GM19372 (cell line): Measurements from ENCODE around the gene MTHFSD.

Experiments used
- ATAC-seq: cut with Tn5 transposase; IDR thresholded peaks from one replicate; pipeline ENCODE4 v1.9.1; 2021; ENCODE audit warnings: mild to moderate bottlenecking, low read depth, moderate library complexity; ENCODE audit not compliant: unreplicated experiment

Gene MTHFSD

GRCh38 chr16:86584726-86585721 lies 30.0 kb upstream of the MTHFSD start:
- ATAC-seq: no peak

DNA sequence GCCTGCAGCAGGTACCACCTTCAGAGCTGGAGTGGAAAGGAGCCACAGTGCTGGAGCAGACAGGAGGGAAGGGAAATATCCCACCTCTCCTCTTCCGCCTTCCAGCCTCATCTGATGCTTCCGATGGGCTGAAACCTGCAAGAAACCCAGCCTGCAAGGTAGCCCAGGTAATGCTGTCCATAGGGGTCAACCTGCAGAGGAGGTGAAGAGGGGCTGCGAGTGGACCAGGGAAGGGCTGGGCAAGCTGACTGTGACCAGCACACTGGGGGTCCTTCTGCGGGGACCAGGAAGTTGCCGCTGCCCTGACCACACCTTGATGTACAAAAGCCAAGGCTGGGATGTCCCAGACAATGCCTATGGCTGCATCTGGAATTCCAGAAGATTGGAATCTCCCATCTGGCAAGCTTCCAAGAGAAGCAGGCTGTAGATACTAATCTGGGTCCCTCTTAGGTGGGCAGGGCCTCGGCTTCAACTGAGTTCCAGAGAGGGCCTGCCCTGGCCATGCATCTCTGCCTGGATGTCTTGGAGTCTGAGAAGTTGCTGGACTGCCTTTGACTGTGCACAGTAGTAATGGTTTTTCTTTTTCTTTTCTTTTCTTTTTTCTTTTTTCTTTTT lies 29.1 kb upstream of the MTHFSD start:
- no peak for ATAC-seq

DNA sequence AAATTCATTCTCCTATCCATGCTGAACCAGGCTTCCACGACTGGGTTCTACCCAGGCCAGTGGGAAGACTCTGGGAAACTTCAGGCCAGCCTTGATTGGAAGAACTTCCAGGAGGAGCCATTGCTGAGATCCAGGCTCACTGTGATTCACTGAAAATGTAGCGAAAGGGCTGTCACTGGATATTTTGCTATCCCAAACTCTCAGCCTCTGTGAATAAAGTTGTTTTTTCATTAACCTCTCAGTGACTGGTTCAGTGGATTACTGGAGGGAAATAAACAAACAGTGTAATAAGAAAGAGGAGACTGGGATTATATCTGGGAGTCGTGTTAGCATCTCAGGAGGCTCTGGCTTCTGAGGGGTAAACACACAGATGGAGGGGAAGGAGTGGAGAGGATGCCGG lies 26.4 kb upstream of the MTHFSD start:
- ATAC-seq: no peak

GRCh38 chr16:86580791-86581170 lies 25.7 kb upstream of the MTHFSD start:
- no peak for ATAC-seq

DNA sequence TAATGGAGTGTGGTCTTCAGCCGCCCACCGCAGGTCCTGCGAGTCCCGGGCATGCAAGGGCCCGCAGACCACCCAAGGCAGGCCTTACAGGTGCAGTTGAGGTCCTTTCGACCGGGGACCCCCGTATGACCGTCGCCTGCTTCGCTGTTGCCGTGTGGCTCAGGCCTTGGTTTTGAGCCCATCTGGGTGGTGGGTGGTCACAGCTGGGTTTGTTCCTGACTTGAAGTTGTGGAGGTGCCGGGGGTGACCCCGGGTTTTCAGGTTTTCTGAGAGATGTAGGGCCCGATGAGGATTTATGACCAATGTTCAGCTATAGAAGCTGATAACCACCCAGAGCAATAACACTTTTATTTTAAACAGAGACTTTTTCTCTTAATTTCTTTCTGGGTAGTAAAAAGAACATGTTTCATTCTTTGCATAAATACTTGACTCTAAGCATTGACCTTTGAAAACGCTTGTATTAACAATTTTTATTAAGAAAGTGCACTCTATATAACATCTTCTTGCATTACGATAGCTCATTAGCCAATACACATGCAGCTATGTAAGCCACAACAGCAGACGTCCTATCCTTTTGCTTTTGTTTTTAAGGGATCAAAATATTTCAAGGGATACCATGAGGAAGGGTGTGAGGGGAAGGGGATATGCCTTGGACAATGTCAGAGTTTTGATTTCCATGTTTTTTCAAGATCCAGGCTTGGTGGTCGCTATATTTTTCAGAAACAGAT lies 25.2 kb upstream of the MTHFSD start:
- no peak for ATAC-seq

- ATAC-seq: no peak
Observed at GRCh38 chr16:86579268-86580062, 24.4 kb upstream of the MTHFSD start.

- no peak for ATAC-seq
Observed at GRCh38 chr16:86578611-86579267, 23.7 kb upstream of the MTHFSD start.

- no peak for ATAC-seq
Observed at GRCh38 chr16:86578061-86578599, 23.1 kb upstream of the MTHFSD start, which contains the start of gene FOXL1. FOXL1 (plus strand) TSS chr16:86578549; CDS start chr16:86578724, 175 bp downstream.

- ATAC-seq: no peak
Observed at GRCh38 chr16:86577314-86577971, 22.4 kb upstream of the MTHFSD start.

DNA sequence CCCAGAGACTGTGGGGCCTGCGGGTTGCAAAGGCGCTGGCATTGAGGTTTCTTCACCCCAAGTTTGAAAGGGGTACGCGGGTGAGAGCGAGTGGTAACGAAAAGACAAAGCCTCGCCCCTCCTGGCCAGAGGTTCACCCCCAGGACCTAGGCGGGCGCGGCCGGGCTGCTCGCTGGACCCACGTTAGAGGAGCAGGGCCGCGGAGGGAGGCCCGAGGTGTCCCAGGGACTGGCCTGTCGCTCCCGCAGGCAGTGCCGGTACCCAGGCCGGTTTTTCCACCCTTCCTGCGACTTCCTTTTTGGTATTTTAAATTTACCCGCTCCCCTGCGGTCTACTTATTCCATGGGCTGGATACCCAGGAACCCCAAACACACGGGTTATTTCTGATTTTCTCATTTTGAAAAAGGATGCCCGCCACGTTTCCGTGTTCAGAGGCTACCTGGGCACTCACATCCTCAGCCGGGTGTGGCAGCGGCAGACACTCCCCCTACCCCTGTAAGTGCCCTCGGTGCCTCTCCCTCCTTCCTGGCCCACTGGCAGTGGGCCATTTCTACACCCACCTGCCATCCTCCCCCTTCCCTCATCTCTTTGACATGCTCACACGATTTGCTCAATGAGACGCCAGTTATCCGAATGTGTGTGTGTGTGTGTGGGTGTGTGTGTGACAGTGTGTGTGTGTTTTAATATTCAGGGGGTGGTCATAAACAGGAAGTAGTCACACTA lies 21.7 kb upstream of the MTHFSD start:
- ATAC-seq: no peak

DNA sequence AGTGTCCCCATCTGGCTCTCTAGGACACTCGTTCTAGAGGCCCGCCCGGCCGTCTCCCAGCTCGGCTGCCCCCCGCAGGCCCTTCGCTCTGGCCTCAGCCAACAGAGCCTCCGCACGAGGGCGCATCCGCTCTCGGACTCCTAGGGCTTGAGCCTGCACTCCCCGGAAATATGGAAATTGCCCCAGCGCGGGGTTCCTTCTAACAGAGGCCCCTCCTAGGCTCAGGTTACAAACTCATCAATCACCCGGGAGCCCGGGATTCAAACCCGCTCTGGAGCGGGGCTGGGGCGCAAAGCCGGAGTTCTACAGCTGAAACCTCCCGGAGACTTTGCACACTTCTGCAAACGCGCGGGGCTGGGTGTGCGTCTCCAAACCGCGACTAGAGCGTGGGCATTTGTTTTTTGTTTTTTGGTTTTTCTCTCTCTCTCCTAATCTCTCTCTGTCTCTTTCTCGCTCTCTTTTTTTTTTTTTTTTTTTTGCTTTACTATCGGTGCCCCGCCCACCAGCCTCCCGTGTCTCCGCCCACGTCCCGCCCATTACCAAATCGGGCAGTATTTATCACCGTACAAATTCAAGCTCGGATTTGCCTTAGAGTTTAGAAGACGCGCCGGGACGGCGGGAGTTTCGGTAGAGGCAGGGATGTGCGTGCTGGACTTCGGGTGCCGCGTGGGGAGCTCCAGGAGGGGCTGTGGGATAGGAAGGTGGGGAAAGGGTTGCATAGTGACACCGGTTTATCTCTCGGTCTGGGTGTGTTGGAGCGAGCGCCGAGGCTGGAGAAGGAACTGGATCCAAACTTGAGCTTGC lies 20.9 kb upstream of the MTHFSD start:
- ATAC-seq: no peak

DNA sequence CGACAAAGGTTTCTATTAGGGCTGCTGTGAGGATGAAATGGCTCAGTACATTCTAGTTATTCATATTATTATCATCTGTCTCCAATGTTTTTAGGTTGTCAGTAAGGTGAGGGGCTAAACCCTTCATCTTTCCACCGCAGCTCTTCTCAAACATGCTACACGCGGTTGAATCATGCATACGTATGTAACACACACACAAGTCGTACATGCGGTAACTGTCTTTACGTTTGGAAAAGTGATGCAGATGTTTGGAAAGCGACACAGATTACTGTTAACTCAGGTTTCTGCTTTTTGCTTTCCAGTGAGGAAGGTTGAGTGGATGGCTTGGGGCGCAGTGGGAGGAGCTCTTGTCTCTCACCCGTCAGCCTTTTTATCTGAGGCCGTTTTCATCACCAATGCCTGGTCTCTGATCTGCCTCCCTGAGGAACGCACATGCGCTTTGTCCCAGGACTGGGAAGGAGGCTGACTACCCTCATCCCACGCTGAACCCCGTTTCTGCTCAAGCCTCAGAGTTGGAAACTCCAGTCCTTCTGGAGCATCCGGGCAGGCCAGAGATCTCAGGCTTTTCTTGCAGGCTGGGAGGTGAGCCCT lies 20.2 kb upstream of the MTHFSD start:
- no peak for ATAC-seq

DNA sequence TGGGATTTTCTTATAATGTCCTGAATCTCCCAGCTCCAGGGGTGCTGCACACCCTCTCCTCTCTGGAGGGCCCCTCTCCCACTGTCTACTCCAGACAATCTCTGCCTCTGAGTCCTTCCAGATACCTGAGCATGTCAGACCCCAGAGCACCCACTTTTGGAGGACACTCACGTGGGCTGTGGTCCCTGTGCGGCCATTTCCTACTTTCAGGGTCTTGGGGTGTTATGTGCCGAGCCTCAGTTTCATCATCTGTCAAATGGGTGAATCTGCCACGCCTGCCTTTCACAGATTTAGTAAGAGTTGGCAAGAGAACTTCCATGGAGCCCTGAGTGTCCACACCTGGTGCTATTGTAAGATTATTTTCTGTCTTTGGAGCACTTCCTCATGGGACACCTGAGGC lies 19.6 kb upstream of the MTHFSD start:
- ATAC-seq: no peak

DNA sequence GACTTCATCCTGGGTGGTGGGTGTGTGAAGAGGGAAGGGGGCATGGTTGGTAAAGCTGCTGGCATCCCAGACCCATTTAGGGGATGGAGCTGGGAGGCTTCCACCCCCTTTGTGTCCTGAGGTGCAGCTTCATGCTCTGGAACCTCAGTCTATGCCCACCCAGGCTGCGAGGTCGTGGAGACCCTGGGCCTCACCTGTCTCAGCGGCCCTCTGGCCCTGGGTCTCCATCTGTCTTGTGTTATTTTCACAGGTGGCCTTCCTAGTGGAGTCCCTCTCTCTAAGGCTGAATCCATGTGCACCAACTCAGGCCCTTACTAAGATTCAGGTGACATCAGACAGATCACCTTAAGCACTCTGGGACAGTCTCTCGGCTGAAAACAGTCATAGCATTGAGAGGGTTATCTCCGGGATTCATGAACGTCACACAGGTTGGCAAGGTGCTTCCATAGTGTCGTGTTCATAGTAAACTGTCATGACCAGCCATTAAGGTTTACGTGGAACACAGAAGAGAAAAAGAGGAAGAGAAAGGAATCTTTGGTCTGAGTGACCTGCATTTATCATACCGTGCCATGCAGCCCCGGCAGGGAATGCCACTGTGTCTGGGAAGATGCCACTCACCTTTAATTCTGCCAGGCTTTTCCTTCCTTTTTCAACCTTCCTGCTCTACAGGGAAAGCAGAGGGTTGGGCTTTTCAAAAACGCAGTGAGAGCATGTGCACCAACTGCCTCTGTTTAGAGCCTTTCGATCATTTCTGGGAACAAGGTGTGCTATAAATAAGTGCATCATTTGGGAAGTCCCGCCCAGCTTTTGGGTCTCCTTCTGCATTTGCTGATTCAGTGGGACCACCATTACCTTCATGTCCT lies 18.8 kb upstream of the MTHFSD start:
- ATAC-seq: no peak

- no peak for ATAC-seq
Observed at GRCh38 chr16:86573215-86573614, 18.2 kb upstream of the MTHFSD start.

GRCh38 chr16:86572606-86573005 lies 17.6 kb upstream of the MTHFSD start:
- no peak for ATAC-seq
